HUES64 (cell line): ENCODE results near the gene CDC14A.

Experiments used
- H3K27ac ChIP-seq: 2 replicates; pipeline ENCODE4 v1.7.0; 2013; ENCODE audit warnings: low read depth, low read length, inconsistent platforms
- H3K27me3 ChIP-seq: 2 replicates; pipeline ENCODE4 v1.6.1; 2013; ENCODE audit warnings: mild to moderate bottlenecking, low read length; ENCODE audit not compliant: insufficient read depth
- H3K36me3 ChIP-seq: 2 replicates; pipeline ENCODE4 v1.6.1; 2013; ENCODE audit warnings: mild to moderate bottlenecking, low read length; ENCODE audit not compliant: insufficient read depth
- H3K4me1 ChIP-seq: 2 replicates; pipeline ENCODE4 v1.6.1; 2013; ENCODE audit warnings: mild to moderate bottlenecking, low read length, moderate library complexity; ENCODE audit not compliant: insufficient read depth
- H3K4me3 ChIP-seq: 2 replicates; pipeline ENCODE4 v1.5.1; 2013; ENCODE audit warnings: mild to moderate bottlenecking, low read length, moderate library complexity
- H3K9ac ChIP-seq: 2 replicates; pipeline ENCODE4 v1.6.1; 2013; ENCODE audit warnings: mild to moderate bottlenecking, low read depth, low read length
- H3K9me3 ChIP-seq: 2 replicates; pipeline ENCODE4 v1.6.1; 2013; ENCODE audit warnings: low read depth, low read length; ENCODE audit not compliant: insufficient read depth
- WGBS: fragments of 150-250, 120-280 bp; methylation state at CpG from one replicate; pipeline ENCODE4 v1.1.7; 2013; ENCODE audit warnings: missing lambda C conversion rate; 5-methylcytosine and 5-hydroxymethylcytosine counted together

Gene CDC14A

GRCh38 chr1:100476735-100477290, 124.5 kb downstream of the CDC14A start:
- H3K36me3 ChIP-seq = peaks cover 3% of the 10 kb centered on the region; the same call in 1 of the 2 replicates
- 93% methylated on average over 3 of the region's 4 CpGs for WGBS
- H3K4me1 ChIP-seq = no peaks in the 10 kb centered on the region
- H3K4me3 ChIP-seq = no peak overlapping the region
- no peaks in the 10 kb centered on the region for H3K9me3 ChIP-seq
- no peaks in the 10 kb centered on the region for H3K27me3 ChIP-seq
- H3K9ac ChIP-seq = no peak overlapping the region
- H3K27ac ChIP-seq = no peak overlapping the region

GRCh38 chr1:100478816-100479215, 126.5 kb downstream of the CDC14A start:
- WGBS = 83% methylated on average over 1 of the region's 1 CpG
- no peaks in the 10 kb centered on the region for H3K4me1 ChIP-seq
- H3K36me3 ChIP-seq = no peaks in the 10 kb centered on the region; the same call in 1 of the 2 replicates
- no peaks in the 10 kb centered on the region for H3K9me3 ChIP-seq
- no peak overlapping the region for H3K9ac ChIP-seq
- no peaks in the 10 kb centered on the region for H3K27me3 ChIP-seq
- no peak overlapping the region for H3K4me3 ChIP-seq
- no peak overlapping the region for H3K27ac ChIP-seq

GRCh38 chr1:100479620-100480338, 127.5 kb downstream of the CDC14A start:
- H3K4me3 ChIP-seq = no peak overlapping the region
- 100% methylated on average over 1 of the region's 1 CpG for WGBS
- no peaks in the 10 kb centered on the region for H3K9me3 ChIP-seq
- H3K27me3 ChIP-seq = no peaks in the 10 kb centered on the region
- no peaks in the 10 kb centered on the region; the same call in 1 of the 2 replicates for H3K36me3 ChIP-seq
- no peak overlapping the region for H3K27ac ChIP-seq
- H3K9ac ChIP-seq = no peak overlapping the region
- H3K4me1 ChIP-seq = no peaks in the 10 kb centered on the region

- Histone ChIP-seq H3K4me1 (no peaks in the 10 kb centered on the region), H3K9me3 (no peaks in the 10 kb centered on the region), H3K4me3 (no peak overlapping the region), H3K9ac (no peak overlapping the region), H3K27me3 (no peaks in the 10 kb centered on the region), H3K27ac (no peak overlapping the region), H3K36me3 (peaks cover 3% of the 10 kb centered on the region)
- WGBS = 90% methylated on average over 2 of the region's 2 CpGs
Measured at GRCh38 chr1:100481303-100481702, 129.0 kb downstream of the CDC14A start.

GRCh38 chr1:100482167-100482566, 129.9 kb downstream of the CDC14A start:
- Histone ChIP-seq H3K4me3 (no peak overlapping the region), H3K27ac (no peak overlapping the region), H3K36me3 (peaks cover 3% of the 10 kb centered on the region), H3K4me1 (no peaks in the 10 kb centered on the region), H3K9me3 (no peaks in the 10 kb centered on the region), H3K27me3 (no peaks in the 10 kb centered on the region), H3K9ac (no peak overlapping the region)

- H3K4me1 ChIP-seq = no peaks in the 10 kb centered on the region
- H3K9ac ChIP-seq = no peak overlapping the region
- H3K27ac ChIP-seq = no peak overlapping the region
- peaks cover 3% of the 10 kb centered on the region for H3K36me3 ChIP-seq
- no peaks in the 10 kb centered on the region for H3K9me3 ChIP-seq
- H3K4me3 ChIP-seq = no peak overlapping the region
- 91% methylated on average over 1 of the region's 5 CpGs for WGBS
- no peaks in the 10 kb centered on the region for H3K27me3 ChIP-seq
Measured at GRCh38 chr1:100482748-100483147, 130.4 kb downstream of the CDC14A start.

- Histone ChIP-seq H3K9ac (no peak overlapping the region), H3K27me3 (no peaks in the 10 kb centered on the region), H3K4me3 (no peak overlapping the region), H3K4me1 (no peaks in the 10 kb centered on the region), H3K9me3 (no peaks in the 10 kb centered on the region), H3K27ac (no peak overlapping the region), H3K36me3 (peaks cover 3% of the 10 kb centered on the region)
- WGBS = 90% methylated on average over 3 of the region's 3 CpGs
Measured at GRCh38 chr1:100483230-100483629, 130.9 kb downstream of the CDC14A start.

- no peak overlapping the region for H3K27ac ChIP-seq
- WGBS = 94% methylated on average over 1 of the region's 2 CpGs
Measured at GRCh38 chr1:100485855-100486258, 133.6 kb downstream of the CDC14A start.

GRCh38 chr1:100494393-100495084, 142.2 kb downstream of the CDC14A start:
- H3K9ac ChIP-seq = no peak overlapping the region
- no peak overlapping the region for H3K4me3 ChIP-seq
- H3K9me3 ChIP-seq = no peaks in the 10 kb centered on the region
- H3K27ac ChIP-seq = no peak overlapping the region
- WGBS = 85% methylated on average over 4 of the region's 4 CpGs
- H3K36me3 ChIP-seq = peaks cover 24% of the 10 kb centered on the region
- H3K4me1 ChIP-seq = no peaks in the 10 kb centered on the region
- no peaks in the 10 kb centered on the region for H3K27me3 ChIP-seq

More at GRCh38 chr1:100485855-100486258, 133.6 kb downstream of the CDC14A start:
- Histone ChIP-seq H3K4me3 (no peak overlapping the region), H3K9ac (no peak overlapping the region), H3K27me3 (no peaks in the 10 kb centered on the region), H3K36me3 (peaks cover 3% of the 10 kb centered on the region), H3K4me1 (no peaks in the 10 kb centered on the region), H3K9me3 (no peaks in the 10 kb centered on the region)

- H3K36me3 ChIP-seq = peaks cover 38% of the 10 kb centered on the region
- H3K27ac ChIP-seq = no peak overlapping the region
- H3K9me3 ChIP-seq = no peaks in the 10 kb centered on the region
- no peak overlapping the region for H3K4me3 ChIP-seq
- no peak overlapping the region for H3K9ac ChIP-seq
- no peaks in the 10 kb centered on the region for H3K4me1 ChIP-seq
- 96% methylated on average over 2 of the region's 2 CpGs for WGBS
- no peaks in the 10 kb centered on the region for H3K27me3 ChIP-seq
Measured at GRCh38 chr1:100496896-100497295, 144.6 kb downstream of the CDC14A start.

- peaks cover 38% of the 10 kb centered on the region for H3K36me3 ChIP-seq
- H3K27ac ChIP-seq = no peak overlapping the region
- no peaks in the 10 kb centered on the region for H3K9me3 ChIP-seq
- no peak overlapping the region for H3K4me3 ChIP-seq
- WGBS = over 99% methylated on average over 4 of the region's 4 CpGs
- H3K27me3 ChIP-seq = no peaks in the 10 kb centered on the region
- H3K9ac ChIP-seq = no peak overlapping the region
- H3K4me1 ChIP-seq = no peaks in the 10 kb centered on the region
Measured at GRCh38 chr1:100497796-100498195, 145.5 kb downstream of the CDC14A start.
